Activated T-cell treated with anti-CD3 and anti-CD28 coated beads, Interleukin-2, amount 50 U/mL, for 72 hours (primary cell): ENCODE measurements around the gene MED15. TPM values are rescaled to one million over a fixed set of nuclear protein-coding genes. Genes with fewer than 3 reads are reported as not detected.
"Not testable (repeated sequence)": the region's sequence is repeated elsewhere in the genome, so short reads cannot be mapped to it uniquely, and the experiment has no call there.

ENCODE experiments used
- ATAC-seq, 2 donors: fragments of 150-1000 bp; cut with Tn5 transposase; replicated peaks in 1 of 2; 2 replicates each; pipeline ENCODE4 v1.10.0; 2021; ENCODE audit warnings: moderate library complexity in 2 of 2, mild to moderate bottlenecking in 1 of 2
- DNase-seq, 2 donors: peaks; one replicate each; pipeline ENCODE4 v3.0.0; 2021 to 2022; ENCODE audit warnings: mixed read lengths in 1 of 2
- H3K27ac Mint-ChIP-seq: one replicate; pipeline ENCODE4 v1.8.0; 2022; ENCODE audit warnings: mild to moderate bottlenecking, moderate library complexity, mixed read lengths
- H3K27me3 Mint-ChIP-seq: one replicate; pipeline ENCODE4 v1.8.0; 2022; ENCODE audit warnings: low read depth, mixed read lengths
- H3K36me3 Mint-ChIP-seq, 2 donors: one replicate each; pipeline ENCODE4 v1.8.0; 2022; ENCODE audit warnings: mixed read lengths in 2 of 2, mild to moderate bottlenecking in 1 of 2; ENCODE audit not compliant: insufficient read depth in 2 of 2
- H3K4me1 Mint-ChIP-seq: one replicate; pipeline ENCODE4 v1.8.0; 2022; ENCODE audit warnings: low read depth, mixed read lengths
- H3K4me3 Mint-ChIP-seq, 2 donors: one replicate each; pipeline ENCODE4 v1.8.0; 2022; ENCODE audit warnings: mild to moderate bottlenecking in 2 of 2, mixed read lengths in 2 of 2, moderate library complexity in 2 of 2
- H3K9me3 Mint-ChIP-seq, 2 donors: one replicate each; pipeline ENCODE4 v1.8.0; 2022; ENCODE audit warnings: mixed read lengths in 2 of 2
- total RNA-seq, 2 donors: library from RNA; stranded (reverse); gene quantifications; one replicate each; pipeline ENCODE4 v1.2.3, GENCODE V29; 2022

MED15 gene
- total RNA-seq, 2 donors from 2014 or later, result 106 to 113 TPM

GRCh38 chr22:20615021-20615420 lies 107.6 kb downstream of the MED15 start:
- no peak for ATAC-seq
- Mint-ChIP-seq H3K36me3 (no peaks in the 10 kb centered on the region), H3K27me3 (peaks cover 7% of the 10 kb centered on the region), H3K4me3 (no peak overlapping the region), H3K9me3 (no peaks in the 10 kb centered on the region), H3K4me1 (no peaks in the 10 kb centered on the region), H3K27ac (no peak overlapping the region)
- no peak for DNase-seq

GRCh38 chr22:20615533-20616450 lies 108.4 kb downstream of the MED15 start:
- DNase-seq, result no peak
- no peaks in the 10 kb centered on the region for H3K36me3 Mint-ChIP-seq
- H3K9me3 Mint-ChIP-seq, result no peaks in the 10 kb centered on the region
- H3K4me3 Mint-ChIP-seq, result no peak overlapping the region
- H3K27ac Mint-ChIP-seq, result no peak overlapping the region
- H3K4me1 Mint-ChIP-seq, result no peaks in the 10 kb centered on the region
- ATAC-seq, result no peak
- peaks cover 2% of the 10 kb centered on the region for H3K27me3 Mint-ChIP-seq

GRCh38 chr22:20616451-20617043 lies 109.1 kb downstream of the MED15 start:
- Mint-ChIP-seq H3K27me3 (peaks cover 5% of the 10 kb centered on the region), H3K9me3 (no peaks in the 10 kb centered on the region), H3K4me1 (no peaks in the 10 kb centered on the region), H3K27ac (no peak overlapping the region), H3K36me3 (no peaks in the 10 kb centered on the region), H3K4me3 (no peak overlapping the region)
- no peak for ATAC-seq
- no peak for DNase-seq

- no peaks in the 10 kb centered on the region for H3K36me3 Mint-ChIP-seq
- H3K4me3 Mint-ChIP-seq, result no peak overlapping the region
- H3K27ac Mint-ChIP-seq, result no peak overlapping the region
- DNase-seq (no peak), ATAC-seq (no peak)
- no peaks in the 10 kb centered on the region for H3K9me3 Mint-ChIP-seq
- peaks cover 5% of the 10 kb centered on the region for H3K27me3 Mint-ChIP-seq
- peaks cover under 1% of the 10 kb centered on the region for H3K4me1 Mint-ChIP-seq
These were observed 111.1 kb downstream of the MED15 start for GRCh38 chr22:20618488-20618887.

- Mint-ChIP-seq H3K27me3 (peaks cover 5% of the 10 kb centered on the region), H3K9me3 (no peaks in the 10 kb centered on the region), H3K4me3 (no peak overlapping the region), H3K36me3 (no peaks in the 10 kb centered on the region), H3K4me1 (peaks cover 8% of the 10 kb centered on the region), H3K27ac (no peak overlapping the region)
- no peak for ATAC-seq
- DNase-seq, result no peak
These were observed 111.9 kb downstream of the MED15 start for GRCh38 chr22:20619045-20619892.

GRCh38 chr22:20619893-20620194 lies 112.4 kb downstream of the MED15 start:
- not testable (repeated sequence) for H3K4me3 Mint-ChIP-seq, H3K9me3 Mint-ChIP-seq, H3K27ac Mint-ChIP-seq, ATAC-seq, H3K36me3 Mint-ChIP-seq, H3K27me3 Mint-ChIP-seq, DNase-seq
- H3K4me1 Mint-ChIP-seq, result peaks cover 14% of the 10 kb centered on the region

- Mint-ChIP-seq H3K27me3 (peaks cover 14% of the 10 kb centered on the region), H3K27ac (no peak overlapping the region), H3K36me3 (no peaks in the 10 kb centered on the region), H3K9me3 (no peaks in the 10 kb centered on the region), H3K4me1 (peaks cover 26% of the 10 kb centered on the region), H3K4me3 (no peak overlapping the region)
- ATAC-seq (no peak), DNase-seq (no peak)
These were observed 113.8 kb downstream of the MED15 start for GRCh38 chr22:20621162-20621561.

- Mint-ChIP-seq H3K4me1 (peaks cover 30% of the 10 kb centered on the region), H3K4me3 (no peak overlapping the region), H3K9me3 (no peaks in the 10 kb centered on the region), H3K36me3 (no peaks in the 10 kb centered on the region), H3K27me3 (peaks cover 28% of the 10 kb centered on the region), H3K27ac (no peak overlapping the region)
- ATAC-seq, result no peak
- DNase-seq, result no peak
These were observed 115.4 kb downstream of the MED15 start for GRCh38 chr22:20622650-20623339.

GRCh38 chr22:20624161-20624616 lies 116.8 kb downstream of the MED15 start:
- ATAC-seq (peak; percentile 95 to 97), DNase-seq (peak; percentile 76 to 82)
- H3K27ac Mint-ChIP-seq, result no peak overlapping the region
- H3K4me3 Mint-ChIP-seq, result peak overlapping the region; percentile 4 to 29
- peaks cover 36% of the 10 kb centered on the region for H3K27me3 Mint-ChIP-seq
- peaks cover 30% of the 10 kb centered on the region for H3K4me1 Mint-ChIP-seq
- no peaks in the 10 kb centered on the region for H3K9me3 Mint-ChIP-seq
- H3K36me3 Mint-ChIP-seq, result no peaks in the 10 kb centered on the region

- Mint-ChIP-seq H3K36me3 (no peaks in the 10 kb centered on the region), H3K27me3 (peaks cover 36% of the 10 kb centered on the region), H3K4me3 (peak overlapping the region in 1 of 2 donors; percentile 35), H3K4me1 (peaks cover 30% of the 10 kb centered on the region), H3K27ac (no peak overlapping the region), H3K9me3 (no peaks in the 10 kb centered on the region)
- ATAC-seq (no peak), DNase-seq (no peak)
These were observed 117.9 kb downstream of the MED15 start for GRCh38 chr22:20625270-20625669.

- Mint-ChIP-seq H3K9me3 (no peaks in the 10 kb centered on the region), H3K27ac (no peak overlapping the region), H3K36me3 (no peaks in the 10 kb centered on the region), H3K4me1 (peaks cover 30% of the 10 kb centered on the region), H3K27me3 (peaks cover 32% of the 10 kb centered on the region), H3K4me3 (no peak overlapping the region)
- DNase-seq, result no peak
- ATAC-seq, result no peak
These were observed 119.4 kb downstream of the MED15 start for GRCh38 chr22:20626811-20627210.

GRCh38 chr22:20627432-20627831 lies 120.0 kb downstream of the MED15 start:
- Mint-ChIP-seq H3K9me3 (no peaks in the 10 kb centered on the region), H3K36me3 (no peaks in the 10 kb centered on the region), H3K4me1 (peaks cover 30% of the 10 kb centered on the region), H3K27ac (no peak overlapping the region), H3K4me3 (no peak overlapping the region), H3K27me3 (peaks cover 32% of the 10 kb centered on the region)
- DNase-seq, result no peak
- ATAC-seq, result no peak
